ENCODE data around the gene CAMK2D. TPM values are rescaled to one million over a fixed set of nuclear protein-coding genes. Genes with fewer than 3 reads are reported as not detected.

The CAMK2D gene
- total and polyA plus RNA-seq, 2 donors (not counting 1 experiment from before 2014, with no cell fraction given), result 120 to 262 TPM

DNA sequence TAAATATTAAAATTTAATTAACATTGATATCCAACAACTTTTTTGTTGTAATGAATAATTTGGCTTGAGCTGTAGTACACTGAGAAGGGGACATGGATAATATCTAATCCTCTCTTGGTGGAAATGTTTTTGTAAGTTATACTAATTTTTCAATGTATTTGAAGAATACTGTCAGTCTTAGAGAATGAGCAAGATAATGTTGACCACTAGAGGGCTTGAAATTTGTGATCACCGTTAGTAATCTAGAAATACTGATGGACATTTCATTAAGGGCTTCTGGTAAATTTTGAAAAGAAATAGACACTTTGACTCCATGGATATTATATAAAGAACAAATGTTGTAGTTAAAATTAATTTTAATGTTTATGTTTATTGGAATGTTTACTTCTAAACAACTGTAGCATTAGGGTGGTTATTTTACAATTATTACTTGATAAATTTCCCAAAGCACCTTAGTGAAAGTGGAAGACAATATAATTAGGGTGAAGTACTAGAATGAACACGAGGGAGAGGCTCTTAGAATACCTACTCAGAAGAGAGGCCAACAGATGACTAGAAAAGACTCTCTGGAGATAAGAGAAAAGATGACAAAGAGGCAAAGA is 20.0 kb upstream of the CAMK2D start:
- Histone ChIP-seq H4K20me1 (ENCODE audit: control insufficient read depth, extremely low read depth, insufficient read depth, low read length) (no peaks in the 10 kb centered on the region), H3K4me2 (ENCODE audit: extremely low read depth, insufficient read depth, low read length) (no peak overlapping the region), H3K27ac (ENCODE audit: insufficient read depth, low read length) (no peak overlapping the region), H3K36me3 (ENCODE audit: control insufficient read depth, insufficient read depth, low read length) (no peaks in the 10 kb centered on the region), H3K79me2 (ENCODE audit: control insufficient read depth, insufficient read depth, low read length) (no peaks in the 10 kb centered on the region), H3K9me3 (ENCODE audit: control insufficient read depth, insufficient read depth, low read depth, low read length) (no peaks in the 10 kb centered on the region), H3K4me1 (ENCODE audit: control insufficient read depth, extremely low read depth, insufficient read depth, low read length) (peaks cover 6% of the 10 kb centered on the region), H2AFZ (ENCODE audit: low read length) (no peak overlapping the region), H3K9ac (ENCODE audit: insufficient read depth, low read length) (no peak overlapping the region), H3K4me3 (replicated peaks in 1 of 4; ENCODE audit: control extremely low read depth in 1 of 4, insufficient read depth in 1 of 4, low read depth in 3 of 4, low read length in 4 of 4) (no peak overlapping the region), H3K27me3 (ENCODE audit: control insufficient read depth, insufficient read depth, low read length) (no peaks in the 10 kb centered on the region)
- peak; percentile 23 to 72 for DNase-seq (ENCODE audit: low read depth in 2 of 2)
- no peak for TF ChIP-seq EZH2 (IDR thresholded peaks at IDR 0.05; ENCODE audit: low read length, missing control alignments)
- peak; percentile 6 to 67 for TF ChIP-seq CTCF (conservative IDR thresholded peaks at IDR 0.05 in 1 of 2, IDR thresholded peaks at IDR 0.05 in 1 of 2; ENCODE audit: low read depth in 1 of 2, low read length in 2 of 2)

DNA sequence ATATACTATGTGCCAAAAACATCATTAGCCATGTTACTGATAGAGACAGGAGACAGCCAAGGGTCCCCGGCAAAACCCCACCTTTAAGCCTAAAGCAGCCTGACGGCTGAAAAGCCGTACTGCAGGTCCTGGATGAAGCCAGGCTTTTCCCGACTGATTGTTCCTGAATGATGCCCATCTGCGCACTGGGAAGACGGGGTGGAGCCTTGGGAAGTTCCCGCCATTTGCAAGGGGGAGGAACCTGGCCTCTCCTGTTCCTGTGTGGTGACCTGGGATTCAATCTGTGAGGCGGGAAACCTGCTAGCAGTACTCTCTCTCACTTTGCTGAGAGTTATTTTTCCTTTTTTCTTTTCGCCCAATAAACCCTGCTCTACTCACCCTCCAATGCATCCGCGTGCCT is 15.1 kb upstream of the CAMK2D start:
- H3K4me3 ChIP-seq (replicated peaks in 1 of 4; ENCODE audit: control extremely low read depth in 1 of 4, insufficient read depth in 1 of 4, low read depth in 3 of 4, low read length in 4 of 4), result no peak overlapping the region
- H3K4me1 ChIP-seq (ENCODE audit: control insufficient read depth, extremely low read depth, insufficient read depth, low read length), result no peaks in the 10 kb centered on the region
- H3K36me3 ChIP-seq (ENCODE audit: control insufficient read depth, insufficient read depth, low read length), result no peaks in the 10 kb centered on the region
- no peak for TF ChIP-seq CTCF (conservative IDR thresholded peaks at IDR 0.05 in 1 of 2, IDR thresholded peaks at IDR 0.05 in 1 of 2; ENCODE audit: low read depth in 1 of 2, low read length in 2 of 2)
- no peak for TF ChIP-seq EZH2 (IDR thresholded peaks at IDR 0.05; ENCODE audit: low read length, missing control alignments)
- no peak overlapping the region for H3K4me2 ChIP-seq (ENCODE audit: extremely low read depth, insufficient read depth, low read length)
- no peaks in the 10 kb centered on the region for H3K27me3 ChIP-seq (ENCODE audit: control insufficient read depth, insufficient read depth, low read length)
- no peaks in the 10 kb centered on the region for H4K20me1 ChIP-seq (ENCODE audit: control insufficient read depth, extremely low read depth, insufficient read depth, low read length)
- no peaks in the 10 kb centered on the region for H3K79me2 ChIP-seq (ENCODE audit: control insufficient read depth, insufficient read depth, low read length)
- DNase-seq (ENCODE audit: low read depth in 2 of 2), result no peak
- no peak overlapping the region for H3K9ac ChIP-seq (ENCODE audit: insufficient read depth, low read length)
- no peak overlapping the region for H3K27ac ChIP-seq (ENCODE audit: insufficient read depth, low read length)
- no peaks in the 10 kb centered on the region for H3K9me3 ChIP-seq (ENCODE audit: control insufficient read depth, insufficient read depth, low read depth, low read length)
- H2AFZ ChIP-seq (ENCODE audit: low read length), result no peak overlapping the region

- no peak for DNase-seq (ENCODE audit: low read depth in 2 of 2)
- H2AFZ ChIP-seq (ENCODE audit: low read length), result no peak overlapping the region
- no peak overlapping the region for H3K4me3 ChIP-seq (replicated peaks in 1 of 4; ENCODE audit: control extremely low read depth in 1 of 4, insufficient read depth in 1 of 4, low read depth in 3 of 4, low read length in 4 of 4)
- no peaks in the 10 kb centered on the region for H3K36me3 ChIP-seq (ENCODE audit: control insufficient read depth, insufficient read depth, low read length)
- TF ChIP-seq EZH2 (IDR thresholded peaks at IDR 0.05; ENCODE audit: low read length, missing control alignments) (no peak), CTCF (conservative IDR thresholded peaks at IDR 0.05 in 1 of 2, IDR thresholded peaks at IDR 0.05 in 1 of 2; ENCODE audit: low read depth in 1 of 2, low read length in 2 of 2) (no peak)
- H3K4me2 ChIP-seq (ENCODE audit: extremely low read depth, insufficient read depth, low read length), result no peak overlapping the region
- H3K4me1 ChIP-seq (ENCODE audit: control insufficient read depth, extremely low read depth, insufficient read depth, low read length), result no peaks in the 10 kb centered on the region
- H3K27me3 ChIP-seq (ENCODE audit: control insufficient read depth, insufficient read depth, low read length), result no peaks in the 10 kb centered on the region
- no peaks in the 10 kb centered on the region for H3K79me2 ChIP-seq (ENCODE audit: control insufficient read depth, insufficient read depth, low read length)
- no peak overlapping the region for H3K27ac ChIP-seq (ENCODE audit: insufficient read depth, low read length)
- no peaks in the 10 kb centered on the region for H4K20me1 ChIP-seq (ENCODE audit: control insufficient read depth, extremely low read depth, insufficient read depth, low read length)
- H3K9ac ChIP-seq (ENCODE audit: insufficient read depth, low read length), result no peak overlapping the region
- no peaks in the 10 kb centered on the region for H3K9me3 ChIP-seq (ENCODE audit: control insufficient read depth, insufficient read depth, low read depth, low read length)
Measured at GRCh38 chr4:113776016-113776415, 14.5 kb upstream of the CAMK2D start.

All from fibroblast of lung (primary cell).